Neural progenitor cell (in vitro differentiated cells): Measurements from ENCODE around the gene TRPM3. TPM values are rescaled to one million over a fixed set of nuclear protein-coding genes. Genes with fewer than 3 reads are reported as not detected.

ENCODE experiments used
- DNase-seq: peaks from one replicate; pipeline ENCODE4 v3.0.0-alpha.2; 2016; ENCODE audit warnings: low spot score
- H2AFZ ChIP-seq: fragments of 200-600 bp; sonication (generic); replicated peaks from 2 replicates; pipeline ENCODE4 v1.6.1; 2016; ENCODE audit warnings: antibody characterized with exemption
- H3F3A ChIP-seq: fragments of 200-600 bp; sonication (generic); 2 replicates; pipeline ENCODE4 v1.6.1; 2016; ENCODE audit warnings: antibody characterized with exemption, low read depth
- H3K27ac ChIP-seq: fragments of 200-600 bp; sonication (generic); 2 replicates; pipeline ENCODE4 v1.5.1; 2016; ENCODE audit warnings: mild to moderate bottlenecking
- H3K27me3 ChIP-seq: fragments of 200-600 bp; sonication (generic); 2 replicates; pipeline ENCODE4 v1.6.1; 2016; ENCODE audit warnings: mild to moderate bottlenecking, moderate library complexity
- H3K36me3 ChIP-seq: fragments of 200-600 bp; sonication (generic); 2 replicates; pipeline ENCODE4 v1.5.1; 2016
- H3K4me1 ChIP-seq: fragments of 200-600 bp; sonication (generic); 2 replicates; pipeline ENCODE4 v1.6.1; 2016; ENCODE audit warnings: mixed run types
- H3K4me2 ChIP-seq: fragments of 200-600 bp; sonication (generic); 2 replicates; pipeline ENCODE4 v1.6.1; 2016
- H3K4me3 ChIP-seq: fragments of 200-600 bp; sonication (generic); 2 replicates; pipeline ENCODE4 v1.5.1; 2016
- H3K79me2 ChIP-seq: fragments of 200-600 bp; sonication (generic); 2 replicates; pipeline ENCODE4 v1.6.1; 2016; ENCODE audit warnings: low read depth
- H3K9ac ChIP-seq: fragments of 200-600 bp; sonication (generic); 2 replicates; pipeline ENCODE4 v1.6.1; 2016
- H3K9me3 ChIP-seq: fragments of 200-600 bp; sonication (generic); 2 replicates; pipeline ENCODE4 v1.5.1; 2016; ENCODE audit warnings: low read depth
- H4K20me1 ChIP-seq: fragments of 200-600 bp; sonication (generic); 2 replicates; pipeline ENCODE4 v1.6.1; 2016; ENCODE audit warnings: low read depth
- H3K27ac Mint-ChIP-seq: 3 replicates; pipeline ENCODE4 v1.8.0; 2021; ENCODE audit warnings: mixed read lengths
- H3K27me3 Mint-ChIP-seq: 2 replicates; pipeline ENCODE4 v1.8.0; 2022; ENCODE audit warnings: low read depth, mild to moderate bottlenecking, inconsistent platforms, moderate library complexity, mixed read lengths; ENCODE audit not compliant: insufficient read depth
- H3K36me3 Mint-ChIP-seq: 3 replicates; pipeline ENCODE4 v1.8.0; 2021; ENCODE audit warnings: mixed read lengths
- H3K4me1 Mint-ChIP-seq: 3 replicates; pipeline ENCODE4 v1.8.0; 2021; ENCODE audit warnings: mixed read lengths
- H3K4me3 Mint-ChIP-seq: 3 replicates; pipeline ENCODE4 v1.8.0; 2021; ENCODE audit warnings: mild to moderate bottlenecking, moderate library complexity, mixed read lengths
- H3K9me3 Mint-ChIP-seq: 3 replicates; pipeline ENCODE4 v1.8.0; 2020; ENCODE audit warnings: mixed read lengths
- CTCF ChIP-seq: fragments of 200-600 bp; sonication (generic); IDR thresholded peaks from 2 replicates; pipeline ENCODE4 v1.5.1; 2017; ENCODE audit warnings: antibody characterized with exemption, mild to moderate bottlenecking
- EZH2 ChIP-seq: fragments of 200-600 bp; sonication (generic); IDR thresholded peaks from 2 replicates; pipeline ENCODE4 v1.6.1; 2017; ENCODE audit warnings: antibody characterized with exemption, mild to moderate bottlenecking, moderate library complexity
- EZH2phosphoT487 ChIP-seq: fragments of 200-600 bp; sonication (generic); IDR thresholded peaks from 2 replicates; pipeline ENCODE4 v1.6.1; 2017; ENCODE audit warnings: antibody characterized with exemption
- total RNA-seq: library from RNA; depleted of rRNA; stranded (reverse); fragments of >200 nt; gene quantifications from 2 replicates; pipeline ENCODE4 v1.2.3, GENCODE V29; 2015; ENCODE audit warnings: low replicate concordance

The TRPM3 gene
- total RNA-seq, 1 donor from 2014 or later: 37.2 TPM

GRCh38 chr9:70964861-70965260, 156.6 kb downstream of the TRPM3 start:
- H3K4me1 Mint-ChIP-seq: peaks cover 6% of the 10 kb centered on the region

GRCh38 chr9:70963554-70963953, 157.9 kb downstream of the TRPM3 start:
- H3K27me3 ChIP-seq: no peaks in the 10 kb centered on the region
- Mint-ChIP-seq H3K4me3 (no peak overlapping the region), H3K4me1 (peaks cover 6% of the 10 kb centered on the region), H3K27me3 (no peaks in the 10 kb centered on the region), H3K27ac (no peak overlapping the region), H3K36me3 (no peaks in the 10 kb centered on the region), H3K9me3 (peaks cover 6% of the 10 kb centered on the region)
- H3K4me2 ChIP-seq: peak overlapping the region; percentile 52
- no peaks in the 10 kb centered on the region for H3K36me3 ChIP-seq
- no peaks in the 10 kb centered on the region for H4K20me1 ChIP-seq
- no peak overlapping the region for H3K9ac ChIP-seq
- TF ChIP-seq CTCF (no peak), EZH2phosphoT487 (no peak), EZH2 (no peak)
- H3F3A ChIP-seq: no peaks in the 10 kb centered on the region
- H3K27ac ChIP-seq: no peak overlapping the region
- H3K4me1 ChIP-seq: peaks cover 29% of the 10 kb centered on the region
- peaks cover 63% of the 10 kb centered on the region for H3K79me2 ChIP-seq
- H3K4me3 ChIP-seq: no peak overlapping the region
- H3K9me3 ChIP-seq: no peaks in the 10 kb centered on the region
- no peak overlapping the region for H2AFZ ChIP-seq
- DNase-seq: no peak

More at GRCh38 chr9:70964861-70965260, 156.6 kb downstream of the TRPM3 start:
- no peak for DNase-seq
- no peak overlapping the region for H3K9ac ChIP-seq
- H3K79me2 ChIP-seq: peaks cover 65% of the 10 kb centered on the region
- H3K36me3 ChIP-seq: no peaks in the 10 kb centered on the region
- Mint-ChIP-seq H3K9me3 (peaks cover 6% of the 10 kb centered on the region), H3K27ac (no peak overlapping the region), H3K36me3 (no peaks in the 10 kb centered on the region), H3K4me3 (no peak overlapping the region), H3K27me3 (no peaks in the 10 kb centered on the region)
- no peaks in the 10 kb centered on the region for H3F3A ChIP-seq
- no peaks in the 10 kb centered on the region for H4K20me1 ChIP-seq
- H3K9me3 ChIP-seq: no peaks in the 10 kb centered on the region
- H3K27me3 ChIP-seq: no peaks in the 10 kb centered on the region
- H3K4me3 ChIP-seq: no peak overlapping the region
- H3K4me2 ChIP-seq: no peak overlapping the region
- peaks cover 30% of the 10 kb centered on the region for H3K4me1 ChIP-seq
- H2AFZ ChIP-seq: no peak overlapping the region
- no peak for TF ChIP-seq EZH2phosphoT487
- TF ChIP-seq EZH2: no peak
- no peak for TF ChIP-seq CTCF
- H3K27ac ChIP-seq: no peak overlapping the region

- H3K4me2 ChIP-seq: peak overlapping the region; percentile 52
- H3K79me2 ChIP-seq: peaks cover 60% of the 10 kb centered on the region
- peaks cover 29% of the 10 kb centered on the region for H3K4me1 ChIP-seq
- H3K36me3 Mint-ChIP-seq: no peaks in the 10 kb centered on the region
- no peak for TF ChIP-seq EZH2phosphoT487
- no peak for TF ChIP-seq CTCF
- TF ChIP-seq EZH2: no peak
- no peaks in the 10 kb centered on the region for H4K20me1 ChIP-seq
- no peaks in the 10 kb centered on the region for H3K9me3 ChIP-seq
- H3K27me3 Mint-ChIP-seq: no peaks in the 10 kb centered on the region
- no peaks in the 10 kb centered on the region for H3K36me3 ChIP-seq
- peaks cover 6% of the 10 kb centered on the region for H3K4me1 Mint-ChIP-seq
- no peaks in the 10 kb centered on the region for H3F3A ChIP-seq
- no peak for DNase-seq
- H3K27me3 ChIP-seq: no peaks in the 10 kb centered on the region
- no peak overlapping the region for H3K4me3 Mint-ChIP-seq
- H3K9ac ChIP-seq: no peak overlapping the region
- H3K4me3 ChIP-seq: no peak overlapping the region
- H2AFZ ChIP-seq: no peak overlapping the region
- peaks cover 6% of the 10 kb centered on the region for H3K9me3 Mint-ChIP-seq
- H3K27ac ChIP-seq: no peak overlapping the region
- no peak overlapping the region for H3K27ac Mint-ChIP-seq
Observed at GRCh38 chr9:70962761-70963440, 158.5 kb downstream of the TRPM3 start.
